Epidermal melanocyte (primary cell): ENCODE measurements around the gene RNF217.
A peak's percentile ranks its signal among the peaks of the same experiment; 100 is the strongest.
"Not testable (repeated sequence)": the region's sequence is repeated elsewhere in the genome, so short reads cannot be mapped to it uniquely, and the experiment has no call there.

Experiments used
- DNase-seq: peaks from one replicate; pipeline ENCODE4 v3.0.0; 2011; ENCODE audit warnings: low spot score; ENCODE audit not compliant: insufficient read length

The RNF217 gene

GRCh38 chr6:125053809-125054208 is 91.6 kb downstream of the RNF217 start:
- DNase-seq = no peak

- DNase-seq = no peak
These were observed 92.1 kb downstream of the RNF217 start for GRCh38 chr6:125054331-125054730.

GRCh38 chr6:125057392-125058246 is 95.4 kb downstream of the RNF217 start:
- no peak for DNase-seq

- no peak for DNase-seq
These were observed 96.3 kb downstream of the RNF217 start for GRCh38 chr6:125058546-125058945.

GRCh38 chr6:125063307-125063706 is 101.1 kb downstream of the RNF217 start:
- DNase-seq = no peak

GRCh38 chr6:125066140-125066539 is 103.9 kb downstream of the RNF217 start:
- no peak for DNase-seq

GRCh38 chr6:125066964-125067363 is 104.7 kb downstream of the RNF217 start:
- DNase-seq = no peak

- DNase-seq = no peak
These were observed 105.3 kb downstream of the RNF217 start for GRCh38 chr6:125067552-125067951.

GRCh38 chr6:125073071-125073470 is 110.8 kb downstream of the RNF217 start:
- DNase-seq = no peak

GRCh38 chr6:125074120-125074519 is 111.9 kb downstream of the RNF217 start:
- no peak for DNase-seq

GRCh38 chr6:125075073-125075472 is 112.8 kb downstream of the RNF217 start:
- not testable (repeated sequence) for DNase-seq

- DNase-seq = no peak
These were observed 113.7 kb downstream of the RNF217 start for GRCh38 chr6:125075741-125076481.

- no peak for DNase-seq
These were observed 114.2 kb downstream of the RNF217 start for GRCh38 chr6:125076482-125076742.

- DNase-seq = no peak
These were observed 115.2 kb downstream of the RNF217 start for GRCh38 chr6:125077453-125077852.

GRCh38 chr6:125078602-125079321 is 116.5 kb downstream of the RNF217 start:
- DNase-seq = no peak

- DNase-seq = no peak
These were observed 120.9 kb downstream of the RNF217 start for GRCh38 chr6:125082908-125083683.

GRCh38 chr6:125083684-125083990 is 121.4 kb downstream of the RNF217 start:
- DNase-seq = no peak

GRCh38 chr6:125086716-125087115 is 124.5 kb downstream of the RNF217 start:
- no peak for DNase-seq

- no peak for DNase-seq
These were observed 126.7 kb downstream of the RNF217 start for GRCh38 chr6:125088963-125089362.

GRCh38 chr6:125094563-125094962 is 132.3 kb downstream of the RNF217 start:
- DNase-seq = no peak

- peak; percentile 26 for DNase-seq
These were observed 133.5 kb downstream of the RNF217 start for GRCh38 chr6:125095580-125096301.
